H9 (cell line): ENCODE results near the gene RELL1. TPM values are rescaled to one million over a fixed set of nuclear protein-coding genes. Genes with fewer than 3 reads are reported as not detected.

Experiments
- DNase-seq: peaks from one replicate; pipeline ENCODE4 v3.0.0-alpha.2; 2017
- H2AFZ ChIP-seq: one replicate; pipeline ENCODE4 v1.6.1; 2013; ENCODE audit warnings: mild to moderate bottlenecking, low read length, control low read depth, moderate library complexity
- H2AK5ac ChIP-seq: 2 replicates; pipeline ENCODE4 v1.6.1; 2013; ENCODE audit warnings: low read length, control low read depth, mixed read lengths; ENCODE audit not compliant: insufficient read length
- H2BK120ac ChIP-seq: one replicate; pipeline ENCODE4 v1.6.1; 2013; ENCODE audit warnings: low read depth, mild to moderate bottlenecking, low read length, control low read depth, inconsistent platforms; ENCODE audit not compliant: poor library complexity, severe bottlenecking
- H2BK12ac ChIP-seq: 2 replicates; pipeline ENCODE4 v1.6.1; 2013; ENCODE audit warnings: low read length, control low read depth, mixed read lengths, low read depth; ENCODE audit not compliant: insufficient read length
- H2BK15ac ChIP-seq: 2 replicates; pipeline ENCODE4 v1.6.1; 2013; ENCODE audit warnings: low read depth, low read length, control low read depth
- H2BK20ac ChIP-seq: one replicate; pipeline ENCODE4 v1.6.1; 2013; ENCODE audit warnings: low read depth, mild to moderate bottlenecking, low read length, control low read depth, inconsistent platforms; ENCODE audit not compliant: poor library complexity, severe bottlenecking
- H2BK5ac ChIP-seq: 2 replicates; pipeline ENCODE4 v1.6.1; 2013; ENCODE audit warnings: low read length, control low read depth, mixed read lengths; ENCODE audit not compliant: insufficient read length
- H3K14ac ChIP-seq: 2 replicates; pipeline ENCODE4 v1.6.1; 2013; ENCODE audit warnings: low read length, control low read depth; ENCODE audit not compliant: insufficient read depth
- H3K18ac ChIP-seq: 2 replicates; pipeline ENCODE4 v1.6.1; 2013; ENCODE audit warnings: low read depth, mild to moderate bottlenecking, mixed read lengths, low read length, control low read depth; ENCODE audit not compliant: insufficient read length
- H3K23ac ChIP-seq: 2 replicates; pipeline ENCODE4 v1.6.1; 2013; ENCODE audit warnings: low read length, control low read depth, mixed read lengths, low read depth; ENCODE audit not compliant: insufficient read length
- H3K23me2 ChIP-seq: 2 replicates; pipeline ENCODE4 v1.6.1; 2013; ENCODE audit warnings: low read depth, mild to moderate bottlenecking, mixed read lengths, low read length, control low read depth; ENCODE audit not compliant: insufficient read length, poor library complexity, severe bottlenecking
- H3K27ac ChIP-seq: 2 replicates; pipeline ENCODE4 v1.5.1; 2013; ENCODE audit warnings: low read length, control low read depth, mixed read lengths, low read depth; ENCODE audit not compliant: insufficient read length
- H3K27me3 ChIP-seq: 2 replicates; pipeline ENCODE4 v1.6.1; 2013; ENCODE audit warnings: low read length, control low read depth, inconsistent platforms; ENCODE audit not compliant: insufficient read depth
- H3K4ac ChIP-seq: 2 replicates; pipeline ENCODE4 v1.6.1; 2013; ENCODE audit warnings: low read depth, mild to moderate bottlenecking, control low read depth, inconsistent platforms, low read length, moderate library complexity
- H3K4me1 ChIP-seq: 2 replicates; pipeline ENCODE4 v1.6.1; 2013; ENCODE audit warnings: low read length, control low read depth, inconsistent platforms; ENCODE audit not compliant: insufficient read depth
- H3K4me2 ChIP-seq: 2 replicates; pipeline ENCODE4 v1.6.1; 2013; ENCODE audit warnings: low read length, control low read depth, mixed read lengths; ENCODE audit not compliant: insufficient read length, insufficient read depth
- H3K56ac ChIP-seq: 2 replicates; pipeline ENCODE4 v1.6.1; 2013; ENCODE audit warnings: low read depth, mild to moderate bottlenecking, mixed read lengths, low read length, control low read depth; ENCODE audit not compliant: insufficient read length
- H3K79me1 ChIP-seq: 2 replicates; pipeline ENCODE4 v1.6.1; 2013; ENCODE audit warnings: low read depth, mild to moderate bottlenecking, moderate library complexity, low read length, control low read depth, inconsistent platforms; ENCODE audit not compliant: insufficient read depth, poor library complexity, severe bottlenecking
- H3K79me2 ChIP-seq: 2 replicates; pipeline ENCODE4 v1.6.1; 2013; ENCODE audit warnings: low read length, control low read depth, inconsistent platforms; ENCODE audit not compliant: insufficient read depth
- H3K9ac ChIP-seq: 2 replicates; pipeline ENCODE4 v1.6.1; 2013; ENCODE audit warnings: low read length, control low read depth, mixed read lengths; ENCODE audit not compliant: insufficient read length; ENCODE audit errors: extremely low read depth
- H3K9me3 ChIP-seq: one replicate; pipeline ENCODE4 v1.6.1; 2013; ENCODE audit warnings: low read depth, low read length, inconsistent platforms; ENCODE audit not compliant: control insufficient read depth
- H3T11ph ChIP-seq: one replicate; pipeline ENCODE4 v1.6.1; 2013; ENCODE audit warnings: mild to moderate bottlenecking, low read length, control low read depth, inconsistent platforms
- H4K20me1 ChIP-seq: one replicate; pipeline ENCODE4 v1.6.1; 2013; ENCODE audit not compliant: control insufficient read depth, insufficient read length, insufficient read depth
- H4K5ac ChIP-seq: 2 replicates; pipeline ENCODE4 v1.6.1; 2013; ENCODE audit warnings: low read depth, mild to moderate bottlenecking, mixed read lengths, low read length, control low read depth; ENCODE audit not compliant: insufficient read length
- H4K8ac ChIP-seq: replicated peaks from 2 replicates; pipeline ENCODE4 v1.6.1; 2013; ENCODE audit warnings: low read length, control low read depth, mixed read lengths, low read depth; ENCODE audit not compliant: insufficient read length
- H4K91ac ChIP-seq: 2 replicates; pipeline ENCODE4 v1.6.1; 2013; ENCODE audit warnings: low read depth, mild to moderate bottlenecking, moderate library complexity, mixed read lengths, low read length, control low read depth; ENCODE audit not compliant: insufficient read length
- H3K27ac Mint-ChIP-seq, 3 experiments: 2 replicates in 2 of 3; 3 replicates in 1 of 3; pipeline ENCODE4 v1.8.0; 2020 to 2021; ENCODE audit warnings: mixed read lengths in 3 of 3, mild to moderate bottlenecking in 1 of 3, moderate library complexity in 1 of 3
- H3K27me3 Mint-ChIP-seq: 2 replicates; pipeline ENCODE4 v1.8.0; 2021; ENCODE audit warnings: low read depth, mild to moderate bottlenecking, moderate library complexity, mixed read lengths
- H3K36me3 Mint-ChIP-seq, 3 experiments: 2 replicates in 2 of 3; 3 replicates in 1 of 3; pipeline ENCODE4 v1.8.0; 2020 to 2021; ENCODE audit warnings: low read depth in 3 of 3, mixed read lengths in 3 of 3; ENCODE audit not compliant: insufficient read depth in 1 of 3
- H3K4me1 Mint-ChIP-seq, 2 experiments: 2 replicates each; pipeline ENCODE4 v1.8.0; 2020; ENCODE audit warnings: mixed read lengths in 2 of 2
- H3K4me3 Mint-ChIP-seq, 2 experiments: 2 replicates in 1 of 2; 3 replicates in 1 of 2; pipeline ENCODE4 v1.8.0; 2020 to 2021; ENCODE audit warnings: mild to moderate bottlenecking in 2 of 2, mixed read lengths in 2 of 2, moderate library complexity in 1 of 2
- H3K9me3 Mint-ChIP-seq, 2 experiments: 2 replicates in 1 of 2; 3 replicates in 1 of 2; pipeline ENCODE4 v1.8.0; 2020; ENCODE audit warnings: mild to moderate bottlenecking in 2 of 2, mixed read lengths in 2 of 2, moderate library complexity in 1 of 2
- WGBS: extraction: QIAGEN DNeasy Blood & Tissue Kit; methylation state at CpG from one replicate; pipeline ENCODE4 v1.1.7; 2013; ENCODE audit warnings: missing lambda C conversion rate, low lambda C conversion rate, mixed read lengths; ENCODE audit not compliant: insufficient read length; ENCODE audit errors: extremely low coverage; 5-methylcytosine and 5-hydroxymethylcytosine counted together
- total RNA-seq: library from RNA; stranded (reverse); gene quantifications from 2 replicates; pipeline ENCODE4 v1.2.1, GENCODE V29; 2021
- TF ChIP-seq, protein P1 (sequence below): fragments of 200-600 bp; sonication (generic); conservative IDR thresholded peaks from 3 replicates; pipeline ENCODE4 v1.8.0; 2021; ENCODE audit warnings: antibody characterized with exemption, mild to moderate bottlenecking

Gene RELL1
- total RNA-seq, 1 experiment from 2014 or later: 10.8 TPM

- no peaks in the 10 kb centered on the region for H3K4me1 ChIP-seq
Observed at GRCh38 chr4:37682701-37683401, 3.3 kb downstream of the RELL1 start.

More at GRCh38 chr4:37682701-37683401, 3.3 kb downstream of the RELL1 start:
- no peaks in the 10 kb centered on the region; the same call in 1 of the 2 replicates for H3K79me2 ChIP-seq
- no peak overlapping the region for H2BK20ac ChIP-seq
- no peak overlapping the region for H2BK12ac ChIP-seq
- H2AK5ac ChIP-seq: no peak overlapping the region
- no peak overlapping the region for H3K56ac ChIP-seq
- H2BK120ac ChIP-seq: no peak overlapping the region
- H3K18ac ChIP-seq: no peak overlapping the region
- no peak overlapping the region for H2BK5ac ChIP-seq
- no peaks in the 10 kb centered on the region for H3K79me1 ChIP-seq
- WGBS: no CpG with 5 or more reads among the region's 7 CpGs
- H4K8ac ChIP-seq: no peak overlapping the region
- peaks cover 2 to 7% (median 5%) of the 10 kb centered on the region in 3 experiments; a peak in 6 of 7 replicates for H3K36me3 Mint-ChIP-seq
- H2BK15ac ChIP-seq: no peak overlapping the region
- no peak overlapping the region for H3K9ac ChIP-seq
- H3K9me3 Mint-ChIP-seq: peaks cover 0 to 2% of the 10 kb centered on the region in 2 experiments; a peak in 1 of 5 replicates
- H4K20me1 ChIP-seq: no peaks in the 10 kb centered on the region
- no peak overlapping the region for H3K23ac ChIP-seq
- H4K91ac ChIP-seq: no peak overlapping the region
- DNase-seq: no peak
- no peak overlapping the region for H3K4me2 ChIP-seq
- no peak overlapping the region for H3K27ac Mint-ChIP-seq
- H3K9me3 ChIP-seq: no peaks in the 10 kb centered on the region
- no peak overlapping the region for H2AFZ ChIP-seq
- TF ChIP-seq, protein P1, sequence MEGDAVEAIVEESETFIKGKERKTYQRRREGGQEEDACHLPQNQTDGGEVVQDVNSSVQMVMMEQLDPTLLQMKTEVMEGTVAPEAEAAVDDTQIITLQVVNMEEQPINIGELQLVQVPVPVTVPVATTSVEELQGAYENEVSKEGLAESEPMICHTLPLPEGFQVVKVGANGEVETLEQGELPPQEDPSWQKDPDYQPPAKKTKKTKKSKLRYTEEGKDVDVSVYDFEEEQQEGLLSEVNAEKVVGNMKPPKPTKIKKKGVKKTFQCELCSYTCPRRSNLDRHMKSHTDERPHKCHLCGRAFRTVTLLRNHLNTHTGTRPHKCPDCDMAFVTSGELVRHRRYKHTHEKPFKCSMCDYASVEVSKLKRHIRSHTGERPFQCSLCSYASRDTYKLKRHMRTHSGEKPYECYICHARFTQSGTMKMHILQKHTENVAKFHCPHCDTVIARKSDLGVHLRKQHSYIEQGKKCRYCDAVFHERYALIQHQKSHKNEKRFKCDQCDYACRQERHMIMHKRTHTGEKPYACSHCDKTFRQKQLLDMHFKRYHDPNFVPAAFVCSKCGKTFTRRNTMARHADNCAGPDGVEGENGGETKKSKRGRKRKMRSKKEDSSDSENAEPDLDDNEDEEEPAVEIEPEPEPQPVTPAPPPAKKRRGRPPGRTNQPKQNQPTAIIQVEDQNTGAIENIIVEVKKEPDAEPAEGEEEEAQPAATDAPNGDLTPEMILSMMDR: no peak
- peaks cover 14 to 16% of the 10 kb centered on the region in 2 experiments for H3K4me1 Mint-ChIP-seq
- peaks cover 21% of the 10 kb centered on the region for H3K27me3 Mint-ChIP-seq
- no peaks in the 10 kb centered on the region for H3K27me3 ChIP-seq
- no peak overlapping the region for H3K14ac ChIP-seq
- no peak overlapping the region for H4K5ac ChIP-seq
- no peak overlapping the region for H3T11ph ChIP-seq
- no peaks in the 10 kb centered on the region for H3K23me2 ChIP-seq
- no peak overlapping the region for H3K4ac ChIP-seq
- H3K4me3 Mint-ChIP-seq: no peak overlapping the region
- no peak overlapping the region for H3K27ac ChIP-seq
